Measurements from ENCODE around the gene NRF1.

- no peak for TF ChIP-seq NBN (conservative IDR thresholded peaks at IDR 0.05)
- TF ChIP-seq ZNF18 (CRISPR knock-in tag; IDR thresholded peaks at IDR 0.05; ENCODE audit: insufficient replicate concordance), result no peak
- no peak for TF ChIP-seq NR2C2 (CRISPR knock-in tag; IDR thresholded peaks at IDR 0.05; ENCODE audit: borderline replicate concordance)
- TF ChIP-seq TOE1 (CRISPR knock-in tag; IDR thresholded peaks at IDR 0.05), result no peak
- TF ChIP-seq RORA (CRISPR knock-in tag; IDR thresholded peaks at IDR 0.05), result no peak
- no peak for TF ChIP-seq FOSL1 (CRISPR knock-in tag; IDR thresholded peaks at IDR 0.05; ENCODE audit: borderline replicate concordance)
- no peak for TF ChIP-seq ZBTB25 (CRISPR knock-in tag; IDR thresholded peaks at IDR 0.05)
- TF ChIP-seq NR2F6 (IDR thresholded peaks at IDR 0.05), result no peak
- no peak for TF ChIP-seq NR2F6 (CRISPR knock-in tag; IDR thresholded peaks at IDR 0.05)
- TF ChIP-seq EHMT2 (IDR thresholded peaks at IDR 0.05; ENCODE audit: borderline replicate concordance, low read depth, low read length), result no peak
- TF ChIP-seq RELA (CRISPR knock-in tag; IDR thresholded peaks at IDR 0.05), result no peak
- TF ChIP-seq ZHX1 (CRISPR knock-in tag; IDR thresholded peaks at IDR 0.05; ENCODE audit: low read depth), result no peak
- TF ChIP-seq ZNF501 (CRISPR knock-in tag; IDR thresholded peaks at IDR 0.05), result no peak
- no peak for TF ChIP-seq CTCF (CRISPR knock-in tag; IDR thresholded peaks at IDR 0.05)
- TF ChIP-seq POLR2AphosphoS5 (IDR thresholded peaks at IDR 0.05; ENCODE audit: low read depth, low read length), result no peak
Observed at GRCh38 chr7:129801882-129802281, 190.4 kb downstream of the NRF1 start.
